SU-DHL-6 (cell line): Measurements from ENCODE around the gene AFG1L.
"Not testable (repeated sequence)": the region's sequence is repeated elsewhere in the genome, so short reads cannot be mapped to it uniquely, and the experiment has no call there.

ENCODE experiments used
- H2AFZ ChIP-seq: fragments of 200-600 bp; sonication (generic); 2 replicates; pipeline ENCODE4 v1.6.1; 2014; ENCODE audit warnings: low read depth, mild to moderate bottlenecking, moderate library complexity, mixed read lengths, antibody characterized with exemption, low read length; ENCODE audit not compliant: severe bottlenecking
- H3F3A ChIP-seq: fragments of 200-600 bp; shearing (Covaris generic); 2 replicates; pipeline ENCODE4 v1.6.0; 2016; ENCODE audit warnings: antibody characterized with exemption, mild to moderate bottlenecking; ENCODE audit not compliant: insufficient read depth
- H3K27ac ChIP-seq: fragments of 200-600 bp; sonication (generic); 2 replicates; pipeline ENCODE4 v1.5.1; 2016; ENCODE audit warnings: low read depth, mild to moderate bottlenecking, low read length, moderate library complexity, mixed read lengths
- H3K27me3 ChIP-seq: fragments of 200-600 bp; sonication (generic), shearing (Covaris generic); 2 replicates; pipeline ENCODE4 v1.6.0; 2014; ENCODE audit warnings: mild to moderate bottlenecking, low read length
- H3K36me3 ChIP-seq: fragments of 200-600 bp; sonication (generic); 2 replicates; pipeline ENCODE4 v1.6.1; 2014; ENCODE audit warnings: mild to moderate bottlenecking, low read length, mixed read lengths
- H3K4me2 ChIP-seq: fragments of 300-600, 200-600 bp; shearing (Covaris generic), sonication (generic); 2 replicates; pipeline ENCODE4 v1.6.0; 2014; ENCODE audit warnings: low read length, low read depth, mild to moderate bottlenecking; ENCODE audit not compliant: poor library complexity, severe bottlenecking
- H3K4me3 ChIP-seq: fragments of 200-600 bp; sonication (generic); 2 replicates; pipeline ENCODE4 v1.5.1; 2014; ENCODE audit warnings: antibody characterized with exemption, low read length, mild to moderate bottlenecking, mixed read lengths; ENCODE audit not compliant: insufficient read depth, poor library complexity, severe bottlenecking
- H3K79me2 ChIP-seq: fragments of 200-600 bp; sonication (generic); 2 replicates; pipeline ENCODE4 v1.6.1; 2014; ENCODE audit warnings: mild to moderate bottlenecking, low read length, moderate library complexity; ENCODE audit not compliant: insufficient read depth
- H3K9ac ChIP-seq: fragments of 200-600 bp; sonication (generic); 2 replicates; pipeline ENCODE4 v1.7.0; 2014; ENCODE audit warnings: mild to moderate bottlenecking, low read length
- H3K9me2 ChIP-seq: fragments of 200-600 bp; sonication (generic); replicated peaks from 2 replicates; pipeline ENCODE4 v1.6.1; 2014; ENCODE audit warnings: low read length; ENCODE audit not compliant: insufficient read depth
- H3K9me3 ChIP-seq: fragments of 200-600 bp; sonication (generic); 2 replicates; pipeline ENCODE4 v1.6.1; 2014; ENCODE audit warnings: low read length, mixed read lengths; ENCODE audit not compliant: insufficient read depth
- H4K20me1 ChIP-seq: fragments of 200-600 bp; sonication (generic); 2 replicates; pipeline ENCODE4 v1.6.1; 2014; ENCODE audit warnings: low read depth, mild to moderate bottlenecking, antibody characterized with exemption, low read length, moderate library complexity, mixed read lengths
- CTCF ChIP-seq: fragments of 200-600 bp; sonication (generic); IDR thresholded peaks from one replicate; pipeline ENCODE4 v1.5.1; 2017; ENCODE audit warnings: antibody characterized with exemption, mild to moderate bottlenecking, low read length, moderate library complexity; ENCODE audit not compliant: insufficient read depth, poor library complexity, severe bottlenecking
- EZH2phosphoT487 ChIP-seq: fragments of 200-600 bp; sonication (generic), shearing (Covaris generic); conservative IDR thresholded peaks from 2 replicates; pipeline ENCODE4 v1.6.1; 2018; ENCODE audit warnings: mild to moderate bottlenecking, antibody characterized with exemption, low read length, moderate library complexity, mixed read lengths

Gene AFG1L

GRCh38 chr6:108323710-108324466 is 29.0 kb downstream of the AFG1L start:
- no peak overlapping the region for H2AFZ ChIP-seq
- no peak overlapping the region for H3K4me3 ChIP-seq
- no peaks in the 10 kb centered on the region for H3K36me3 ChIP-seq
- no peak overlapping the region for H3K9ac ChIP-seq
- no peak for TF ChIP-seq EZH2phosphoT487
- TF ChIP-seq CTCF, result no peak
- no peaks in the 10 kb centered on the region for H3F3A ChIP-seq
- H3K27ac ChIP-seq, result no peak overlapping the region
- H3K79me2 ChIP-seq, result no peaks in the 10 kb centered on the region
- H3K4me2 ChIP-seq, result no peak overlapping the region
- no peaks in the 10 kb centered on the region for H3K27me3 ChIP-seq
- no peaks in the 10 kb centered on the region for H3K9me2 ChIP-seq
- no peaks in the 10 kb centered on the region for H3K9me3 ChIP-seq
- H4K20me1 ChIP-seq, result no peaks in the 10 kb centered on the region

DNA sequence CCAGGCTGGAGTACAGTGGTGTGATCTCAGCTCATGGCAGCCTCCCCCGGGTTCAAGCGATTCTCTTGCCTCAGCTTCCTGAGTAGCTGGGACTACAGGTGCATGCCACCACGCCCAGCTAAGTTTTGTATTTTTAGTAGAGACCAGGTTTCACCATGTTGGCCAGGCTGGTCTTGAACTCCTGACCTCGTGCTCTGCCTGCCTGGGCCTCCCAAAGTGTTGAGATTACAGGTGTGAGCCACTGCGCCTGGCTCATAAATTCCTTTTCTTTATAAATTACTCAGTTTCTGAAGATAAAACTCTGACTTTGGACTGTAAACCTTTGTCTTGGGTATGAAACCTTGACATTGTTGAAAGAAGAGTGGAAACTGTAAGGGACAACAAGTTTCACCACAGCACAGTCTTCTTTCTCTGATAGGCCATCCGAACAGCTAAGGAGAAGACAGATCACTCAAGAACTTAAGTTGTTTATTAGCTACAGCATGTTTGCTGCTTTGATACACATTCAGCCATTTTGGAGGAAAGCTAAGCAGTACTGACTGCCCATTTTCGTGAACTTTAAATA is 35.4 kb downstream of the AFG1L start:
- not testable (repeated sequence) for H3K9ac ChIP-seq, H4K20me1 ChIP-seq, H3K4me2 ChIP-seq, H3K27me3 ChIP-seq, H3K9me3 ChIP-seq, H2AFZ ChIP-seq, H3K36me3 ChIP-seq, H3K4me3 ChIP-seq, H3F3A ChIP-seq, H3K27ac ChIP-seq, H3K9me2 ChIP-seq, H3K79me2 ChIP-seq

GRCh38 chr6:108330806-108331205 is 36.0 kb downstream of the AFG1L start:
- Histone ChIP-seq H3K9ac (no peak overlapping the region), H3K9me2 (no peaks in the 10 kb centered on the region), H3K27me3 (no peaks in the 10 kb centered on the region), H4K20me1 (no peaks in the 10 kb centered on the region), H3K4me2 (no peak overlapping the region), H3K36me3 (no peaks in the 10 kb centered on the region), H3K27ac (no peak overlapping the region), H2AFZ (no peak overlapping the region), H3F3A (no peaks in the 10 kb centered on the region), H3K9me3 (no peaks in the 10 kb centered on the region), H3K79me2 (no peaks in the 10 kb centered on the region), H3K4me3 (no peak overlapping the region)
- no peak for TF ChIP-seq CTCF
- no peak for TF ChIP-seq EZH2phosphoT487

DNA sequence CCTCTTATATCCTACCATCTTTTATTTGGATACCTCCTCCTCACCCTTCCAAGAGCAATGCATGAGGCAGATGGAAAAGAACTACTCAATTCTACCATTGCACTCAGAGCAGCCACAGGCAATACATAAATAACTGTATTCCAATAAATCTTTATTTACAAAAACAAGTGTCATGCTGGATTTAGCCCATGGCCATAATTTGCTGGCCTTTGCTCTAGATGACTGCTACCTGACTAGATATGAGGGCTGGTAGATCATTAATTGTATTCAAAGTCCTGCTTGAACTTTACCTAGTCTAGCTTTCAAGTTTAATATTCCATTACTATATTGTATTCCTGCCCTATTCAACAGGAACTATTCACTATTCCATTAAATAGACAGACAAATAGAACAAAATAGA is 37.1 kb downstream of the AFG1L start:
- no peaks in the 10 kb centered on the region for H3K9me3 ChIP-seq
- no peaks in the 10 kb centered on the region for H4K20me1 ChIP-seq
- no peaks in the 10 kb centered on the region for H3K9me2 ChIP-seq
- H3K36me3 ChIP-seq, result no peaks in the 10 kb centered on the region
- no peak overlapping the region for H3K4me2 ChIP-seq
- H3K27ac ChIP-seq, result no peak overlapping the region
- H2AFZ ChIP-seq, result no peak overlapping the region
- no peak for TF ChIP-seq EZH2phosphoT487
- TF ChIP-seq CTCF, result no peak
- H3K27me3 ChIP-seq, result no peaks in the 10 kb centered on the region
- no peak overlapping the region for H3K9ac ChIP-seq
- no peak overlapping the region for H3K4me3 ChIP-seq
- no peaks in the 10 kb centered on the region for H3F3A ChIP-seq
- H3K79me2 ChIP-seq, result no peaks in the 10 kb centered on the region
